Measurements from ENCODE around the gene SELPLG.

DNA sequence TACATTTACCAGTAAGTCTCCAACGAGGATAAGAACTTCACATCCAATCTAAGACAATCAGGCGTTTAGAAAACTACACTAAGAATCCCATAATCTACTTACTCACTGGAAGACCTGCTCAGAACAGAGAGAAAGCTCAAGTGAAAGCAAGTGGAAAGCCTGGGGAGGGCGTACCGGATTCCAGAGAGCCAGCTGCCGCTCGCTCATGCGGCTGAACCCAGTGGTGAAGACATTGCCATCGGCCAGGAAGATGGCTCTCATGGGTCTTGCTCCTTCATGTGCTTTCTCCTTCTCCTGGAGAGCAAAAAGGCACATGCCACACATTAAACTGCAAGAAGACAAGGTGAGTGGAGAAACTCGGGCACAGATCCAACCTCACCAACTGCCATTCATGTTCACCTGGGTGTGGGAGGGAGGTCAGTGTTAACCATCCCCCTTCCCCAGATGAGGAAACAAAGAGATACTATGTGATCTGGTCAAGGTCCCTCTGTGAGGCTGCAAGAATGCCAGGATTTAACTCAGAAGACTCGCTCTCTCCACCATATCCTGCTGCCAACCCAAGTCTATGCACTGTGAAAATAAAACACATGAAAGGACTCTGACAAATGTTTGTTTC is 23.5 kb upstream of the SELPLG start:
- TF ChIP-seq EZH2 (IDR thresholded peaks at IDR 0.05; ENCODE audit: insufficient read depth, poor library complexity, severe bottlenecking) (no peak), EZH2phosphoT487 (IDR thresholded peaks at IDR 0.05; ENCODE audit: insufficient read depth, low read depth) (no peak)

Measured in GM23248 (cell line).